ENCODE results near the gene AMER1. TPM values are rescaled to one million over a fixed set of nuclear protein-coding genes. Genes with fewer than 3 reads are reported as not detected.
"Not testable (repeated sequence)": the region's sequence is repeated elsewhere in the genome, so short reads cannot be mapped to it uniquely, and the experiment has no call there.

The AMER1 gene
- total RNA-seq: 1 to 10 TPM; 2.2 to 2.4 TPM

DNA sequence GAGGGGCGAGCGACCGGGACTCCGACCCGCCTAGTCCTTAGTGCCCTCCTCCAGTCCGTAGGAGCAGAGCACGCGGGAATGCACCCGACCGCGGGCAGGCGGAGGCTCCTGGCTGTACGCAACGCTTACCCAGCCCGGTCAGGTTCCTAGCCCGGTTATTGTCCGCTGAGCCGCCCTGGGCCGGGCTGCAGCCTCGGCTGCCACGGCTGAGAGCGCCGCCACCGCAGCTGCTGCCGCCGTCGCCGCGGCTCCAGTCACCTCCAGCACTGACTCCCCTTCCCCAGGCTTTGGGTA is at the start of gene AMER1:
Gene AMER1 (minus strand): TSS at position 268 of the 294 bp plus-strand sequence. CDS start 12,422 bp downstream, outside the sequence.
- H3K4me1 Mint-ChIP-seq (ENCODE audit: low read depth): peaks cover 10% of the 10 kb centered on the region
- DNase-seq: no peak
- H3K9me3 Mint-ChIP-seq: no peaks in the 10 kb centered on the region
- H3K27ac Mint-ChIP-seq: peak within 1 kb of the TSS; percentile 91
- no peaks in the 10 kb centered on the region for H3K27me3 Mint-ChIP-seq (ENCODE audit: low read depth)
- CTCF ChIA-PET: no interaction called here
- H3K36me3 Mint-ChIP-seq (ENCODE audit: low read depth): no peaks in the 10 kb centered on the region
- H3K4me3 Mint-ChIP-seq: peak within 1 kb of the TSS; percentile 79
- intact Hi-C loops (cut with micrococcal nuclease): loop anchor here (1.0 to 5.0 kb wide), 6 partner anchors 190 to 1329 kb away; partner anchors contain the start of genes LAS1L, MTMR8, ZC3H12B and ZC4H2

DNA sequence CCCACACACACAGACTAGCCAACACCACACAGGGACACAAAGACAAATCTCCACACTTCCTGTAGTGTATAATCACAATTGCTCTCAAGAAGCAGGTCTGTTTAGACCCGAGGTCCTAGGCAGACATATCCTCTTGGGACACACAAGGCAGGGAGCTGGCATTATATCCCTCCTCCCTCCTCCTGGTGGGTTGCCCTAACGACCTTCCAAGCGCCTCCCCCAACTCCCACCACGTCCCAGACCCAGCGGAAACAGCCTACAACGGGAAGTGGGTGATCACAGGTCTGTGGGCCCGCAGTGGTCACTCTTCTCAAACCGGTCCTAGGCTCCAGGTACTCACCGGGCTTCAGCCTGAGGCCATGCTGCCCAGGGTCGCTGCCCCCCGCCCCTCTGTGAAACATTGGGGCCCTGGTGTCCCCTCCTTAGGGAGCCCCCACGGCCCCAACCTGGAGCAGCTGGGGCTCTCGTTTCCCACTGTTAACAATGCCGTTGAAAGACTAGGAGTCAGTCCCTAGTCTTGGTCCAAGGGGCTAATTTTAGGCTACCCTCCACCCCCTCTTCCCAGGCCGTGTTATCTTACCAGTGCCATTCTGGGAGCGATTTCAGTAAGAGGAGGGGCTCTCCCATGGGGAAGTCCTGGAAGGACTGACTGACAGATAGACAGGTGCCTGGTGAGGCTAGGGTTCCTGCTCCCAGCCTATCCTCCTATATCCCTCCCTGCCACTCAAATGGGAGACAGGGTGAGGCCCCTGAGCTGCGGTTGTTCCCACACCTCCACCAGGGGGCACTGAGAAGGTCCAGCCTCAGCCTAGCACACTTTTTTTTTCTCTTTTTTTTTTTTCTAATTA is 24.8 kb upstream of the AMER1 start, which contains the start of gene ASB12:
Gene ASB12 (minus strand): TSS at position 485 of the 848 bp plus-strand sequence. CDS start 4,957 bp downstream, outside the sequence.
- DNase-seq: no peak
- intact Hi-C loops (cut with micrococcal nuclease): no loop called here
- Mint-ChIP-seq H3K36me3 (ENCODE audit: low read depth) (no peaks in the 10 kb centered on the region), H3K27me3 (ENCODE audit: low read depth) (no peaks in the 10 kb centered on the region), H3K4me1 (ENCODE audit: low read depth) (no peaks in the 10 kb centered on the region), H3K4me3 (no peak within 1 kb of the TSS), H3K9me3 (peaks cover 2% of the 10 kb centered on the region), H3K27ac (no peak within 1 kb of the TSS)
- CTCF ChIA-PET: no interaction called here

DNA sequence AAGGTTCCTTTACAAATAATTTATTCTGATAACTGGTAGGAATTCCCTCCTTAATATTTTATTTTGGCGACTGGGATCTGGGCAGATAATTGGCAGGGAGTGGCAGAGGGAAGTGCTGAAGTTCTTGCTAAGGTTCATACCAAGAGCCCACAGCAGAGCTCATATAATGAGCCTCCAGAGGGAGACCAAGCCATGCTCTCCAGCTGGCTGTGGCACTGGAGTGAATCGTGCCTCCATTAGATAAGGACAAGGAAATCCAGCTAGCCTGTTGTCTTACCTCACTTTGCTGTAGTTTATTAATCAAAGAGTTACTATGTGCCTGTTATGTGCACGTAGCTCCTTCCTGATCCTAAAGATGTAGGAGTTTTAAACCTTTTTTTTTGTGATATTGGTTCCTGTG is 23.6 kb upstream of the AMER1 start:
- Mint-ChIP-seq H3K27me3 (ENCODE audit: low read depth) (no peaks in the 10 kb centered on the region), H3K4me3 (no peak overlapping the region), H3K36me3 (ENCODE audit: low read depth) (no peaks in the 10 kb centered on the region), H3K27ac (no peak overlapping the region), H3K4me1 (ENCODE audit: low read depth) (no peaks in the 10 kb centered on the region), H3K9me3 (peaks cover 2% of the 10 kb centered on the region)
- DNase-seq: no peak
- intact Hi-C loops (cut with micrococcal nuclease): no loop called here
- CTCF ChIA-PET: interaction anchor here (0.6 kb wide), 1 partner anchor 130 kb away, joined by 3 read pairs; no protein-coding TSS in a partner anchor

DNA sequence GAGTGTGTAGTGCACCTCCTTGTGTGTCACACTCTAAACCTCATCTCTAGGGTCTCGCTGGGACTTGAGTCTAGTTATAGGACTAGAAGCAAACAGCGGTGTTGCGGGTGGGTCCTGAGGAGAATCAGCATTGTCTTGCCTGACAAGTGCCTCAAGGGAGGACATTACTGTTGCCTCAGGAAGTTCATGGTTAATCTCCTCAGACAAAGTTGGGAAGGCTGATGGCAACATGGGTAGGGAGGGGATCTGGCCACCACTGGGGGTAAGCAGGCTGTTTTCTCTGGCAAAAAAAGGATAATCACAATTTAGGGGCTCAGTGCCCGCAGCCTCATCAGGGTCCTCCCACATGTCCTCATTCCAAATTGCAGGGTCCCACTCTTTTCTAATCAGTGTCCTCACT is 12.5 kb upstream of the AMER1 start:
- Mint-ChIP-seq H3K27me3 (ENCODE audit: low read depth) (no peaks in the 10 kb centered on the region), H3K27ac (no peak overlapping the region), H3K4me1 (ENCODE audit: low read depth) (no peaks in the 10 kb centered on the region), H3K9me3 (no peaks in the 10 kb centered on the region), H3K36me3 (ENCODE audit: low read depth) (no peaks in the 10 kb centered on the region), H3K4me3 (no peak overlapping the region)
- DNase-seq: no peak
- CTCF ChIA-PET: no interaction called here
- intact Hi-C loops (cut with micrococcal nuclease): no loop called here

DNA sequence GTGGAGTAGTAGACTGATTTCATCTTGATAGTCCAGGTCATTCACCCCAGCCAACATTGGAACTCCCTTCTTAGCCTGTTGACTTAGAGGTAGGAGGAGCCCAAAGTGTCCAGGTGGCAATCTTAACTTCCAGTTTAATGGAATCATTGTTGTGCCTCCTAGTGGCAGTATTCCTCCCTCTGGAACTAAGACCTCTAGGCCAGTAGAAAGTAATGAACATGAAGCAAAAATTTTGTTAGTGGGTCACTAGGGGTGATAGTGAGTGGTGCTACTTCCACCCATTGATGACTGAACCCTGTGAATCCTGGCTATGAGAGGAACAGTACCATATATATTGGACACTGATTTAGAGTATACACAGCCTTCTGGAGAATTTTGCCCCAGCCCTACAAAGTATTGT is 8.5 kb upstream of the AMER1 start:
- intact Hi-C loops (cut with micrococcal nuclease); H3K27me3 Mint-ChIP-seq (ENCODE audit: low read depth); H3K4me1 Mint-ChIP-seq (ENCODE audit: low read depth); H3K27ac Mint-ChIP-seq; DNase-seq; H3K36me3 Mint-ChIP-seq (ENCODE audit: low read depth); CTCF ChIA-PET; H3K9me3 Mint-ChIP-seq; H3K4me3 Mint-ChIP-seq: not testable (repeated sequence)

DNA sequence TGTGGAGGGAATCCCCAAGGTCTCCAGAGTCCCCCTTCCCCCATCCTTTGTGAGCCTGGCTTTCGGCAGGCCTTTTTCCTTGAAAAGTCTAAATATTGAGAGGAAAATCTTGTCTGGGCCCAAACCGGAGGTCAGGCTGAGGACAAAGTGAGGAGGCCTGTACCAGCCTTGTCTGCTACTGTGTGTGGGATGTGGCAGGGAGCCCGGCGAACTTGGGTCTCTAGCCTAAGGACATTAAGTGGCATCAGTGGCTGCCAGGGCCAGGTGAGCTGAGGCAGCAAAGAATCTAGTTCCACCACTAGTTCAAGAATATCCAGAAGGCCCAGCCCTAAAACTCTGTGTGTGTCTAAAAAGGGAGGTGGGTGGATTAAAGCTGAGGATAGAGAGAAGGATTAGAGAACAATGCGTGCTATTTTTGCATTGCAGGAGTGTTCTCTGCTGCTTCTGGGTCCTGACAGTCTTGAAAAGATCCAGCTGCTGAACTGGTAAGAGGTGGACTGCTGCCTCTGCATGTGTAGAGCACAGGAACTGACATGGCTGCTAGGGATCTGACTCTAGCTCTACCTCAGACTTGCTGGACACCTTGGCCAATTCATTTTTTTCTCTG is 1.2 kb upstream of the AMER1 start:
- intact Hi-C loops (cut with micrococcal nuclease): loop anchor here (2.0 to 5.0 kb wide), 2 partner anchors 644 to 856 kb away; partner anchors contain the start of gene SPIN4
- Mint-ChIP-seq H3K9me3 (no peaks in the 10 kb centered on the region), H3K36me3 (ENCODE audit: low read depth) (no peaks in the 10 kb centered on the region), H3K4me1 (ENCODE audit: low read depth) (peaks cover 10% of the 10 kb centered on the region), H3K4me3 (peak overlapping the region; percentile 79), H3K27me3 (ENCODE audit: low read depth) (no peaks in the 10 kb centered on the region), H3K27ac (peak overlapping the region; percentile 91)
- no peak for DNase-seq
- CTCF ChIA-PET: no interaction called here

DNA sequence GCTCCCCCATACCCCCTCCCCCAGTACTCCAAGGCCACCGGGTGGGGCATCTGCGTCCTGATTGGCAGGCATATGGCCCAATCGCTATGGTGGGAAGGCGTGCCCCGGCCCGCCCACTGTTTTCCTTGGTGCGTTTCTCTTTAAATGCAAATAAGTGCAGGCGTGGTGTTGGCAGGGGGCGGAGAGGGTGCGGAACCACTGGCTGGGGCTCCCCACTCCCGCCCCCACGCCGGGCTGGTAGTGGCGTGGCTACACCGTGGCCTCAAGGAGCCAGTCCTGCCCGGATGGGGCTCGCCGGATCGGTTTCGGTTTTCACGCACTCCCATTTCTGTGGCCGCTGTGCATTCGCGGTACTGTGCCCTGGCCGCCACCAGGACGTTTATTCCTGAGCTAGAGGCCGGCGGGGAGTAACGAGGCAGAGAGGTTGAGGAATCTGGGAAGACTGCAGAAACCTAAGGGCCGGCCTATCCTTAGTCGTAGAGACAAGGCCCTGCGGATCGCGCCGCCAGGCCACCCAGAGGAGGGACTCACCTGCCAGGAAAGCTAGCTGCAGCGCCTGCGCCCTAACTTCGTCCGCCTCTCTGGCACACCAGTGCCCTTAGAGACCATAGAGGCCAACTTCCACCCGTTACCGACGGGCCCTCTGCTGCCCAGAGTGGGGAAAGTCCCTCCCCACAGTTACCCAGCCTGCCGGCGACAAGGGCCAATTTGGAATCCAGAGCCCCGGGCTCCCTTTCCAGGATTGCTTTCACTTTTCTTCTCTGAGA is 410 bp upstream of the AMER1 start:
- Mint-ChIP-seq H3K9me3 (no peaks in the 10 kb centered on the region), H3K27ac (peak overlapping the region; percentile 91), H3K4me3 (peak overlapping the region; percentile 79), H3K27me3 (ENCODE audit: low read depth) (no peaks in the 10 kb centered on the region), H3K4me1 (ENCODE audit: low read depth) (peaks cover 10% of the 10 kb centered on the region), H3K36me3 (ENCODE audit: low read depth) (no peaks in the 10 kb centered on the region)
- intact Hi-C loops (cut with micrococcal nuclease): loop anchor here (1.0 to 5.0 kb wide), 7 partner anchors 189 to 1328 kb away; partner anchors contain the start of genes LAS1L, MTMR8, SPIN4 and ZC3H12B
- CTCF ChIA-PET: no interaction called here
- DNase-seq: peak; percentile 90

DNA sequence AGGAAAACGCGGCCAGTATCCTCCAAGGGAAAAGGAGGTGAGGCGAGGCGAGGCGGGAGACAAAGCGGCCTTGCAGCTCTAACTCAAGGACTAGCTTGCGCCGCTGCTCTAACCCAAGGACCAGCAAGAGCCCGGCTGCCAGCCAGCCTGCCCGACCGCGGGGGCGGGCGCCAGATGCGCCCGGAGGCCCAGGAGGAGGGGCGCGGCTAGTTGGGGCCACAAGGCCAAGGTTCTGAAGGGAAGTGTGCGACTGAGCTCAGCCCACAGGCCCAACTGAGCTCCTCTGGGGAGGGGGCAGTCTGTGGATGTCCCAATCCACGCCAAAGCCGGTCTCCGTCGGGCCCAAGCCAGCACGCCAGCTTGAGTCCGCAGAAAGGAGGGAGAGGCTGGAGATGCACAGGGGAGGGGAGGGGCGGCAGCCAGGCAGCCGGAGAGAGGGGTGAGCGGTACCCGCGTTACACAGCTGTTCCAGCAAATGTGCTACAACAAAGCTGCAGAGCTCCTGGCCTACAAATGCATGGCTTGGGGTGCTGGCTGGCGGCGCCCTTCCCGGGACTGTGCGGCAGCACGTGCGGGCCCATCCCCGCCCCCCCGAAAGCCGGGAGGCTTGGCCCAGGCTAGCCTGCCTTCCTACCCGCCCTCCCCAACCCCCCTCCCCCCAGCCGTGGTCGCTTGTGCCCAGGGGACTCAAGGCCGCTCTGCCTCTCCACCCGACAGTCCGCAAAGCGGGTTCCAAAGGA is 637 bp downstream of the AMER1 start:
- intact Hi-C loops (cut with micrococcal nuclease): loop anchor here (1.0 to 5.0 kb wide), 6 partner anchors 190 to 1329 kb away; partner anchors contain the start of genes LAS1L, MTMR8, ZC3H12B and ZC4H2
- no peak overlapping the region for H3K27ac Mint-ChIP-seq
- H3K9me3 Mint-ChIP-seq: no peaks in the 10 kb centered on the region
- peaks cover 10% of the 10 kb centered on the region for H3K4me1 Mint-ChIP-seq (ENCODE audit: low read depth)
- CTCF ChIA-PET: no interaction called here
- peak overlapping the region; percentile 79 for H3K4me3 Mint-ChIP-seq
- H3K36me3 Mint-ChIP-seq (ENCODE audit: low read depth): no peaks in the 10 kb centered on the region
- DNase-seq: peak; percentile 8
- H3K27me3 Mint-ChIP-seq (ENCODE audit: low read depth): no peaks in the 10 kb centered on the region

DNA sequence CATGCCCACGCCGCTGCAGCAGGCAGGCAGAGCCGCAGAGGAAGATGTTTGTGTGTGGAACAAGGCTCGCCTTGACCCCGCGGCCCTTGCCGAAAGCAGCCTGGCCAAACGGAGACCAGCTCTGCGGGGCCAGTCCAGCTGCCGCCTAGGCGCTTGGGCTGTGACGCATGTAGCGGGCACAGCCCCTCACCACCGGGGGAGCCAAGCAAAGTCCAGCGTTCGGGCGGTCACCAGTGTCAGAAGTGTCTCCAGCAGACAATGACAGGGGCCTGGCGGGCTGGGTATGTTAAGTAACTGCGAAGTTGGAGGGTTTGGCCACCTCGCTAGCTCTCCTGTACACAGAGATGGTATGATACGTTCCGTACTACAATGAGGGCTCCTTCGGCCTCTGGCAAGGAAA is 1.3 kb downstream of the AMER1 start:
- Mint-ChIP-seq H3K4me1 (ENCODE audit: low read depth) (peaks cover 10% of the 10 kb centered on the region), H3K4me3 (peak overlapping the region; percentile 59), H3K27ac (no peak overlapping the region), H3K36me3 (ENCODE audit: low read depth) (no peaks in the 10 kb centered on the region), H3K9me3 (no peaks in the 10 kb centered on the region), H3K27me3 (ENCODE audit: low read depth) (no peaks in the 10 kb centered on the region)
- intact Hi-C loops (cut with micrococcal nuclease): loop anchor here (2.0 kb wide), 3 partner anchors 449 to 831 kb away; partner anchors contain the start of genes ZC3H12B and ZC4H2
- CTCF ChIA-PET: no interaction called here
- no peak for DNase-seq

DNA sequence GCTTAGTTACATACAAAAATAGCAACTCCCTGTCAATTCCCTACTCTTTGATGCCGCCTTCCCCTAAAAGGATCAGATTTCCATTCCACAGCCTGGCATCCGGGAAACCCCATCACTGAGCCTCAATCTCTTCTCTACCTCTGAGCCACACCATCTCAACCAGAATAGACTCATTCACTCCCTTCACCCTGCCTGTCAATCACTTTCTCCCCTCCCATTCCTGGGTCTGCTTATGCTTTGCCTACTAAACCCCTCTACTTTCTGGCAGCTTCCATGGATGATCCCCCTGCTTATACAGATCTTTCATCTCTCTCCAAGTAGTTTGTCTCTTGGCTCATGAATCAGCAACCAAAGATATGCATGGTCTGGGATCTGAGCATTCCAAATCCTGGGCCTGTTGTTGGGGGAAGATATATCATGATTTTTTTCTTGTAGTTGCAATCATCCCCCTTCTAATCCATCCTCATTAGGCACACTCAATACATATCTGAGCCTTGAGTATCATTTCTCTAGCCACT is 2.6 kb downstream of the AMER1 start:
- no peaks in the 10 kb centered on the region for H3K36me3 Mint-ChIP-seq (ENCODE audit: low read depth)
- no peaks in the 10 kb centered on the region for H3K9me3 Mint-ChIP-seq
- no peak overlapping the region for H3K27ac Mint-ChIP-seq
- H3K27me3 Mint-ChIP-seq (ENCODE audit: low read depth): no peaks in the 10 kb centered on the region
- CTCF ChIA-PET: no interaction called here
- H3K4me1 Mint-ChIP-seq (ENCODE audit: low read depth): peaks cover 12% of the 10 kb centered on the region
- intact Hi-C loops (cut with micrococcal nuclease): no loop called here
- DNase-seq: no peak
- no peak overlapping the region for H3K4me3 Mint-ChIP-seq

DNA sequence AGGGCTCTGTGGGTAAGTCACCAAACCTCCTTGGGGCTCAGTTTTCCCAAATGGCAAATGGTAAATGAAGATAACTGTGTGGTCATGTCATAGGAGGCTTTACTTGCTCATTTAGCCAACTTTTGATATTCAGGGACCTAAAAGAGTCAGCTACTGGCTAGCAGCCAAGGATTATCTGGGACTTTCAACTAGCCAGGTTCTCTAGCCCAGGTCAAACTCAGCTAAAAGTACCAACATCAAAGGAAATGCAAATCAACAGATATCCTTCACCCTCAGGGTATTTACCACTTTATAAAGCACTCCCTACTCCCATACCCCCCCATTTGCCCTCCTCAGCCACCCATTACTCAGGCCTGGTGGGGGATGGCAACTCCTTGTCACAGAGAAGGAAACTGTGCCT is 7.5 kb downstream of the AMER1 start:
- CTCF ChIA-PET: no interaction called here
- H3K36me3 Mint-ChIP-seq (ENCODE audit: low read depth): peaks cover 3% of the 10 kb centered on the region

More for the DNA sequence above, 7.5 kb downstream of the AMER1 start:
- DNase-seq: no peak
- Mint-ChIP-seq H3K27me3 (ENCODE audit: low read depth) (no peaks in the 10 kb centered on the region), H3K4me1 (ENCODE audit: low read depth) (peaks cover 8% of the 10 kb centered on the region), H3K27ac (no peak overlapping the region), H3K4me3 (no peak overlapping the region), H3K9me3 (no peaks in the 10 kb centered on the region)
- intact Hi-C loops (cut with micrococcal nuclease): no loop called here

Measured in activated naive CD4-positive, alpha-beta T cell treated with anti-CD3 and anti-CD28 coated beads for 36 hours (primary cell).